ENCODE results near the gene PCDH8. TPM values are rescaled to one million over a fixed set of nuclear protein-coding genes. Genes with fewer than 3 reads are reported as not detected.
A peak's percentile ranks its signal among the peaks of the same experiment; 100 is the strongest.

PCDH8 gene
- polyA plus RNA-seq, 4 donors = 0.78 to 3.1 TPM; not detected in 2

GRCh38 chr13:52815330-52815729, 33.1 kb downstream of the PCDH8 start:
- no peaks in the 10 kb centered on the region for H3K9me3 ChIP-seq (ENCODE audit: control insufficient read depth in 2 of 2, insufficient read depth in 1 of 2, low read depth in 1 of 2, low read length in 1 of 2)
- no peaks in the 10 kb centered on the region for H3K4me1 ChIP-seq (ENCODE audit: control insufficient read depth in 3 of 3, insufficient read depth in 2 of 3, low read depth in 1 of 3, low read length in 2 of 3)
- no peak overlapping the region for H3K4me3 ChIP-seq (ENCODE audit: low read depth in 1 of 3, low read length in 3 of 3)
- no peaks in the 10 kb centered on the region for H3K27me3 ChIP-seq (ENCODE audit: control insufficient read depth in 3 of 3, insufficient read depth in 3 of 3, low read length in 3 of 3)
- FAIRE-seq (no peak), DNase-seq (no peak)
- H3K36me3 ChIP-seq (ENCODE audit: control insufficient read depth in 3 of 3, insufficient read depth in 2 of 3, low read depth in 1 of 3, low read length in 3 of 3) = no peaks in the 10 kb centered on the region
- no peak overlapping the region for H3K27ac ChIP-seq (ENCODE audit: low read depth in 1 of 3, low read length in 2 of 3)
- 92 to 97% (median 95%) methylated on average over 22 to 26 of the region's 26 CpGs for WGBS, 3 donors

GRCh38 chr13:52812941-52813340, 35.5 kb downstream of the PCDH8 start:
- H3K9me3 ChIP-seq (ENCODE audit: control insufficient read depth in 2 of 2, insufficient read depth in 1 of 2, low read depth in 1 of 2, low read length in 1 of 2) = no peaks in the 10 kb centered on the region
- no peaks in the 10 kb centered on the region for H3K36me3 ChIP-seq (ENCODE audit: control insufficient read depth in 3 of 3, insufficient read depth in 2 of 3, low read depth in 1 of 3, low read length in 3 of 3)
- H3K27me3 ChIP-seq (ENCODE audit: control insufficient read depth in 3 of 3, insufficient read depth in 3 of 3, low read length in 3 of 3) = no peaks in the 10 kb centered on the region
- FAIRE-seq = no peak
- no peak overlapping the region for H3K4me3 ChIP-seq (ENCODE audit: low read depth in 1 of 3, low read length in 3 of 3)
- WGBS, 3 donors = 88 to 92% (median 91%) methylated on average over 3 of the region's 3 CpGs
- no peak for DNase-seq
- H3K4me1 ChIP-seq (ENCODE audit: control insufficient read depth in 3 of 3, insufficient read depth in 2 of 3, low read depth in 1 of 3, low read length in 2 of 3) = no peaks in the 10 kb centered on the region
- H3K27ac ChIP-seq (ENCODE audit: low read depth in 1 of 3, low read length in 2 of 3) = no peak overlapping the region

- Histone ChIP-seq H3K4me3 (ENCODE audit: low read depth in 1 of 3, low read length in 3 of 3) (no peak overlapping the region), H3K36me3 (ENCODE audit: control insufficient read depth in 3 of 3, insufficient read depth in 2 of 3, low read depth in 1 of 3, low read length in 3 of 3) (no peaks in the 10 kb centered on the region), H3K4me1 (ENCODE audit: control insufficient read depth in 3 of 3, insufficient read depth in 2 of 3, low read depth in 1 of 3, low read length in 2 of 3) (no peaks in the 10 kb centered on the region), H3K27me3 (ENCODE audit: control insufficient read depth in 3 of 3, insufficient read depth in 3 of 3, low read length in 3 of 3) (no peaks in the 10 kb centered on the region), H3K9me3 (ENCODE audit: control insufficient read depth in 2 of 2, insufficient read depth in 1 of 2, low read depth in 1 of 2, low read length in 1 of 2) (no peaks in the 10 kb centered on the region), H3K27ac (ENCODE audit: low read depth in 1 of 3, low read length in 2 of 3) (no peak overlapping the region)
- WGBS, 3 donors = 43 to 74% (median 47%) methylated on average over 4 of the region's 4 CpGs
- FAIRE-seq (no peak), DNase-seq (no peak)
These were observed 36.6 kb downstream of the PCDH8 start for GRCh38 chr13:52811841-52812240.

GRCh38 chr13:52810526-52810925, 37.9 kb downstream of the PCDH8 start:
- H3K27me3 ChIP-seq (ENCODE audit: control insufficient read depth in 3 of 3, insufficient read depth in 3 of 3, low read length in 3 of 3) = no peaks in the 10 kb centered on the region
- H3K4me1 ChIP-seq (ENCODE audit: control insufficient read depth in 3 of 3, insufficient read depth in 2 of 3, low read depth in 1 of 3, low read length in 2 of 3) = no peaks in the 10 kb centered on the region
- no peaks in the 10 kb centered on the region for H3K36me3 ChIP-seq (ENCODE audit: control insufficient read depth in 3 of 3, insufficient read depth in 2 of 3, low read depth in 1 of 3, low read length in 3 of 3)
- no peak for FAIRE-seq
- DNase-seq = no peak
- no peaks in the 10 kb centered on the region for H3K9me3 ChIP-seq (ENCODE audit: control insufficient read depth in 2 of 2, insufficient read depth in 1 of 2, low read depth in 1 of 2, low read length in 1 of 2)
- H3K4me3 ChIP-seq (ENCODE audit: low read depth in 1 of 3, low read length in 3 of 3) = no peak overlapping the region
- no peak overlapping the region for H3K27ac ChIP-seq (ENCODE audit: low read depth in 1 of 3, low read length in 2 of 3)
- WGBS, 3 donors = 72 to 87% (median 80%) methylated on average over 3 of the region's 3 CpGs

- Histone ChIP-seq H3K4me3 (ENCODE audit: low read depth in 1 of 3, low read length in 3 of 3) (no peak overlapping the region), H3K36me3 (ENCODE audit: control insufficient read depth in 3 of 3, insufficient read depth in 2 of 3, low read depth in 1 of 3, low read length in 3 of 3) (no peaks in the 10 kb centered on the region), H3K27me3 (ENCODE audit: control insufficient read depth in 3 of 3, insufficient read depth in 3 of 3, low read length in 3 of 3) (no peaks in the 10 kb centered on the region), H3K27ac (ENCODE audit: low read depth in 1 of 3, low read length in 2 of 3) (no peak overlapping the region), H3K9me3 (ENCODE audit: control insufficient read depth in 2 of 2, insufficient read depth in 1 of 2, low read depth in 1 of 2, low read length in 1 of 2) (no peaks in the 10 kb centered on the region), H3K4me1 (ENCODE audit: control insufficient read depth in 3 of 3, insufficient read depth in 2 of 3, low read depth in 1 of 3, low read length in 2 of 3) (no peaks in the 10 kb centered on the region)
- FAIRE-seq = no peak
- no peak for DNase-seq
- 48 to 64% (median 52%) methylated on average over 5 of the region's 5 CpGs for WGBS, 3 donors
These were observed 38.4 kb downstream of the PCDH8 start for GRCh38 chr13:52810011-52810410.

- no peak overlapping the region for H3K4me3 ChIP-seq (ENCODE audit: low read depth in 1 of 3, low read length in 3 of 3)
- no peaks in the 10 kb centered on the region for H3K9me3 ChIP-seq (ENCODE audit: control insufficient read depth in 2 of 2, insufficient read depth in 1 of 2, low read depth in 1 of 2, low read length in 1 of 2)
- no peaks in the 10 kb centered on the region for H3K4me1 ChIP-seq (ENCODE audit: control insufficient read depth in 3 of 3, insufficient read depth in 2 of 3, low read depth in 1 of 3, low read length in 2 of 3)
- no peaks in the 10 kb centered on the region for H3K36me3 ChIP-seq (ENCODE audit: control insufficient read depth in 3 of 3, insufficient read depth in 2 of 3, low read depth in 1 of 3, low read length in 3 of 3)
- FAIRE-seq (no peak), DNase-seq (peak; percentile 47 to 54)
- H3K27ac ChIP-seq (ENCODE audit: low read depth in 1 of 3, low read length in 2 of 3) = no peak overlapping the region
- no peaks in the 10 kb centered on the region for H3K27me3 ChIP-seq (ENCODE audit: control insufficient read depth in 3 of 3, insufficient read depth in 3 of 3, low read length in 3 of 3)
- 2 to 7% (median 5%) methylated on average over 3 of the region's 3 CpGs for WGBS, 3 donors
These were observed 39.1 kb downstream of the PCDH8 start for GRCh38 chr13:52809310-52809769.

GRCh38 chr13:52808842-52809219, 39.6 kb downstream of the PCDH8 start:
- WGBS, 3 donors = 9 to 73% (median 27%) methylated on average over 1 of the region's 1 CpG
- no peaks in the 10 kb centered on the region for H3K9me3 ChIP-seq (ENCODE audit: control insufficient read depth in 2 of 2, insufficient read depth in 1 of 2, low read depth in 1 of 2, low read length in 1 of 2)
- no peak for DNase-seq
- no peak for FAIRE-seq
- no peaks in the 10 kb centered on the region for H3K36me3 ChIP-seq (ENCODE audit: control insufficient read depth in 3 of 3, insufficient read depth in 2 of 3, low read depth in 1 of 3, low read length in 3 of 3)
- H3K4me3 ChIP-seq (ENCODE audit: low read depth in 1 of 3, low read length in 3 of 3) = no peak overlapping the region
- H3K4me1 ChIP-seq (ENCODE audit: control insufficient read depth in 3 of 3, insufficient read depth in 2 of 3, low read depth in 1 of 3, low read length in 2 of 3) = no peaks in the 10 kb centered on the region
- no peaks in the 10 kb centered on the region for H3K27me3 ChIP-seq (ENCODE audit: control insufficient read depth in 3 of 3, insufficient read depth in 3 of 3, low read length in 3 of 3)
- no peak overlapping the region for H3K27ac ChIP-seq (ENCODE audit: low read depth in 1 of 3, low read length in 2 of 3)

GRCh38 chr13:52806029-52806428, 42.4 kb downstream of the PCDH8 start:
- Histone ChIP-seq H3K36me3 (ENCODE audit: control insufficient read depth in 3 of 3, insufficient read depth in 2 of 3, low read depth in 1 of 3, low read length in 3 of 3) (no peaks in the 10 kb centered on the region), H3K27ac (ENCODE audit: low read depth in 1 of 3, low read length in 2 of 3) (no peak overlapping the region), H3K9me3 (ENCODE audit: control insufficient read depth in 2 of 2, insufficient read depth in 1 of 2, low read depth in 1 of 2, low read length in 1 of 2) (no peaks in the 10 kb centered on the region), H3K27me3 (ENCODE audit: control insufficient read depth in 3 of 3, insufficient read depth in 3 of 3, low read length in 3 of 3) (no peaks in the 10 kb centered on the region), H3K4me3 (ENCODE audit: low read depth in 1 of 3, low read length in 3 of 3) (no peak overlapping the region), H3K4me1 (ENCODE audit: control insufficient read depth in 3 of 3, insufficient read depth in 2 of 3, low read depth in 1 of 3, low read length in 2 of 3) (no peaks in the 10 kb centered on the region)
- whole genome bisulfite sequencing, 3 donors = 67 to 77% (median 68%) methylated on average over 6 of the region's 6 CpGs
- no peak for FAIRE-seq
- DNase-seq = no peak

GRCh38 chr13:52804202-52804641, 44.2 kb downstream of the PCDH8 start:
- no peak for FAIRE-seq
- Histone ChIP-seq H3K9me3 (ENCODE audit: control insufficient read depth in 2 of 2, insufficient read depth in 1 of 2, low read depth in 1 of 2, low read length in 1 of 2) (no peaks in the 10 kb centered on the region), H3K27me3 (ENCODE audit: control insufficient read depth in 3 of 3, insufficient read depth in 3 of 3, low read length in 3 of 3) (no peaks in the 10 kb centered on the region), H3K27ac (ENCODE audit: low read depth in 1 of 3, low read length in 2 of 3) (no peak overlapping the region), H3K4me1 (ENCODE audit: control insufficient read depth in 3 of 3, insufficient read depth in 2 of 3, low read depth in 1 of 3, low read length in 2 of 3) (no peaks in the 10 kb centered on the region), H3K4me3 (ENCODE audit: low read depth in 1 of 3, low read length in 3 of 3) (no peak overlapping the region), H3K36me3 (ENCODE audit: control insufficient read depth in 3 of 3, insufficient read depth in 2 of 3, low read depth in 1 of 3, low read length in 3 of 3) (no peaks in the 10 kb centered on the region)
- no peak for DNase-seq
- WGBS, 3 donors = 50 to 68% (median 52%) methylated on average over 3 of the region's 3 CpGs

All from small intestine (tissue), 7 donors.